IMR-90 (cell line): ENCODE results near the gene CFAP69. TPM values are rescaled to one million over a fixed set of nuclear protein-coding genes. Genes with fewer than 3 reads are reported as not detected.

ENCODE experiments used
- ATAC-seq: fragments of 200-7000 bp; cut with Tn5 transposase; 2 replicates; pipeline ENCODE4 v1.9.1; 2020; ENCODE audit warnings: low read depth, mild to moderate bottlenecking, moderate library complexity
- BruUV-seq: library from RNA; stranded (reverse); fragments of 400-500 nt; replicated peaks from 2 replicates; lab custom pipeline; 2021; lab: Mats Ljungman, UMichigan
- CTCF ChIA-PET: fragments of 300-600 bp; formaldehyde crosslinking; extraction: SDS; loops from one replicate; lab custom pipeline; 2021; ENCODE audit warnings: antibody characterized with exemption; lab: Yijun Ruan, JAX
- POLR2A ChIA-PET: fragments of 300-600 bp; sonication (Branson Sonifier 250); formaldehyde crosslinking; loops from one replicate; lab custom pipeline; 2022; ENCODE audit warnings: antibody characterized with exemption; ENCODE audit not compliant: unreplicated experiment; lab: Charles Lee
- DNase-seq: peaks from one replicate; pipeline ENCODE4 v3.0.0; 2013
- H2AFZ ChIP-seq: replicated peaks from 2 replicates; pipeline ENCODE3; 2013; ENCODE audit warnings: low read length, mild to moderate bottlenecking; ENCODE audit not compliant: poor library complexity
- H2AK5ac ChIP-seq: 2 replicates; pipeline ENCODE4 v1.6.1; 2013; ENCODE audit warnings: low read depth, low read length, inconsistent platforms
- H2AK9ac ChIP-seq: replicated peaks from 2 replicates; pipeline ENCODE3; 2013; ENCODE audit warnings: mild to moderate bottlenecking, low read depth, low read length, moderate library complexity; ENCODE audit not compliant: poor library complexity
- H2BK120ac ChIP-seq: 2 replicates; pipeline ENCODE4 v1.6.1; 2013; ENCODE audit warnings: low read depth, low read length, inconsistent platforms
- H2BK15ac ChIP-seq: 3 replicates; pipeline ENCODE4 v1.6.1; 2013; ENCODE audit warnings: low read depth, low read length, inconsistent platforms
- H2BK20ac ChIP-seq: 2 replicates; pipeline ENCODE4 v1.6.1; 2013; ENCODE audit warnings: low read depth, mild to moderate bottlenecking, inconsistent platforms, low read length, moderate library complexity
- H2BK5ac ChIP-seq: 2 replicates; pipeline ENCODE4 v1.6.1; 2013; ENCODE audit warnings: mild to moderate bottlenecking, low read depth, low read length, inconsistent platforms; ENCODE audit not compliant: poor library complexity, severe bottlenecking
- H3K14ac ChIP-seq: replicated peaks from 2 replicates; pipeline ENCODE4 v1.6.1; 2013; ENCODE audit warnings: low read depth, low read length, inconsistent platforms
- H3K18ac ChIP-seq: 2 replicates; pipeline ENCODE4 v1.6.1; 2013; ENCODE audit warnings: low read depth, low read length, control low read depth
- H3K23ac ChIP-seq: 2 replicates; pipeline ENCODE4 v1.6.1; 2013; ENCODE audit warnings: low read depth, low read length, inconsistent platforms
- H3K27ac ChIP-seq: 2 replicates; pipeline ENCODE4 v1.5.1; 2013; ENCODE audit warnings: mild to moderate bottlenecking, control low read depth, low read length; ENCODE audit not compliant: insufficient read depth
- H3K27me3 ChIP-seq: 2 replicates; pipeline ENCODE4 v1.6.1; 2013; ENCODE audit warnings: low read length; ENCODE audit not compliant: control insufficient read depth, insufficient read depth
- H3K36me3 ChIP-seq: 2 replicates; pipeline ENCODE4 v1.6.1; 2013; ENCODE audit warnings: low read length, mixed read lengths; ENCODE audit not compliant: control insufficient read depth, insufficient read depth
- H3K4ac ChIP-seq: 2 replicates; pipeline ENCODE4 v1.6.1; 2013; ENCODE audit warnings: low read depth, low read length, inconsistent platforms
- H3K4me1 ChIP-seq: 2 replicates; pipeline ENCODE4 v1.6.1; 2013; ENCODE audit warnings: low read length, mixed read lengths; ENCODE audit not compliant: control insufficient read depth, insufficient read depth
- H3K4me2 ChIP-seq: 2 replicates; pipeline ENCODE4 v1.6.1; 2013; ENCODE audit warnings: low read depth, mild to moderate bottlenecking, control low read depth, low read length, moderate library complexity
- H3K4me3 ChIP-seq: 2 replicates; pipeline ENCODE4 v1.5.1; 2013; ENCODE audit warnings: low read depth, mild to moderate bottlenecking, control low read depth, low read length, moderate library complexity; ENCODE audit not compliant: insufficient read depth
- H3K56ac ChIP-seq: 2 replicates; pipeline ENCODE4 v1.6.1; 2013; ENCODE audit warnings: low read length, inconsistent platforms; ENCODE audit not compliant: insufficient read depth; ENCODE audit errors: extremely low read depth
- H3K79me1 ChIP-seq, 2 experiments: 2 replicates each; pipeline ENCODE4 v1.6.1; 2013; ENCODE audit warnings: low read length in 2 of 2, inconsistent platforms in 1 of 2, low read depth in 1 of 2
- H3K9ac ChIP-seq: 2 replicates; pipeline ENCODE4 v1.6.1; 2013; ENCODE audit warnings: low read depth, low read length, control low read depth
- H3K9me1 ChIP-seq: 2 replicates; pipeline ENCODE4 v1.6.1; 2013; ENCODE audit warnings: low read length, inconsistent platforms; ENCODE audit not compliant: insufficient read depth
- H3K9me3 ChIP-seq: 2 replicates; pipeline ENCODE4 v1.6.1; 2013; ENCODE audit warnings: low read length; ENCODE audit not compliant: control insufficient read depth, insufficient read depth
- H4K20me1 ChIP-seq: 2 replicates; pipeline ENCODE4 v1.6.1; 2013; ENCODE audit warnings: low read length, inconsistent platforms; ENCODE audit not compliant: insufficient read depth
- H4K5ac ChIP-seq: 2 replicates; pipeline ENCODE4 v1.6.1; 2013; ENCODE audit warnings: mild to moderate bottlenecking, low read depth, low read length, control low read depth
- H4K8ac ChIP-seq, 2 experiments: 2 replicates each; pipeline ENCODE4 v1.6.1; 2013; ENCODE audit warnings: low read depth in 2 of 2, low read length in 2 of 2, control low read depth in 1 of 2, inconsistent platforms in 1 of 2
- H4K91ac ChIP-seq: 2 replicates; pipeline ENCODE4 v1.6.1; 2013; ENCODE audit warnings: low read depth, low read length, inconsistent platforms; ENCODE audit not compliant: insufficient read depth
- CEBPB ChIP-seq: IDR thresholded peaks from 2 replicates; pipeline ENCODE4 v1.6.1; 2012; ENCODE audit warnings: low read depth, low read length, improper control_type of control experiment
- MAFK ChIP-seq: IDR thresholded peaks from 2 replicates; pipeline ENCODE4 v1.6.1; 2012; ENCODE audit warnings: low read depth, low read length, improper control_type of control experiment
- MAZ ChIP-seq: IDR thresholded peaks from 2 replicates; pipeline ENCODE4 v1.6.1; 2012; ENCODE audit warnings: low read depth, mild to moderate bottlenecking, low read length, improper control_type of control experiment, moderate library complexity, borderline replicate concordance
- RAD21 ChIP-seq: IDR thresholded peaks from 2 replicates; pipeline ENCODE4 v1.6.1; 2012; ENCODE audit warnings: low read length, improper control_type of control experiment
- WGBS, 2 experiments: methylation state at CpG; one replicate each; pipeline versions ENCODE4 v1.1.5 to v1.1.7; 2013; ENCODE audit warnings: missing lambda C conversion rate in 2 of 2; ENCODE audit not compliant: insufficient read length in 1 of 2; ENCODE audit errors: extremely low coverage in 2 of 2; 5-methylcytosine and 5-hydroxymethylcytosine counted together
- dilution Hi-C: fragments of 300-500 bp; cut with HindIII; formaldehyde crosslinking; loops from one replicate; pipeline ENCODE4 v1.14.3; 2018; ENCODE audit warnings: low sequenced_read_pairs; ENCODE audit not compliant: unreplicated experiment
- in situ Hi-C: fragments of 300-500 bp; cut with MboI; formaldehyde crosslinking; loops from 3 replicates; pipeline ENCODE4 v1.14.3; 2019; ENCODE audit warnings: low sequenced_read_pairs, inconsistent platforms, mixed read lengths
- intact Hi-C: fragments of 100-400 bp; cut with micrococcal nuclease; formaldehyde crosslinking; loops from 2 replicates; pipeline ENCODE4 v1.10.0; 2022
- polyA plus RNA-seq, 3 experiments: library from polyadenylated mRNA; depleted of rRNA; stranded (reverse); fragments of >200 nt; gene quantifications; 2 replicates each; pipeline ENCODE4 v1.2.3, GENCODE V29; 2012; ENCODE audit warnings: low replicate concordance in 1 of 3
- total RNA-seq: library from RNA; depleted of rRNA; stranded (reverse); fragments of >200 nt; gene quantifications from 2 replicates; pipeline ENCODE4 v1.2.3, GENCODE V29; 2012

Gene CFAP69
- total and polyA plus RNA-seq, 2 of the 4 experiments (the other 2 are of a cell fraction): 0.72 to 0.86 TPM

GRCh38 chr7:90270431-90271178 is 25.6 kb downstream of the CFAP69 start:
- intact Hi-C loops: no loop called here
- no peak for ATAC-seq
- Histone ChIP-seq H4K5ac (no peak overlapping the region), H2AK9ac (no peak overlapping the region), H4K8ac (no peak overlapping the region), H2BK120ac (no peak overlapping the region), H3K56ac (no peak overlapping the region), H3K27me3 (no peaks in the 10 kb centered on the region), H4K91ac (no peak overlapping the region), H3K9me1 (no peaks in the 10 kb centered on the region), H3K23ac (no peak overlapping the region), H2BK15ac (no peak overlapping the region), H2BK5ac (no peak overlapping the region), H3K4me1 (no peaks in the 10 kb centered on the region), H3K27ac (no peak overlapping the region), H3K36me3 (no peaks in the 10 kb centered on the region), H3K79me1 (no peaks in the 10 kb centered on the region), H2AK5ac (no peak overlapping the region), H2AFZ (no peak overlapping the region), H3K18ac (no peak overlapping the region), H3K9ac (no peak overlapping the region), H3K4me2 (no peak overlapping the region), H3K14ac (no peak overlapping the region), H3K4ac (no peak overlapping the region), H4K20me1 (no peaks in the 10 kb centered on the region), H3K9me3 (no peaks in the 10 kb centered on the region), H2BK20ac (no peak overlapping the region), H3K4me3 (no peak overlapping the region)
- no peak for DNase-seq
- no TSS peak for BruUV-seq
- peak; percentile 90 for TF ChIP-seq MAFK
- no peak for TF ChIP-seq MAZ
- TF ChIP-seq RAD21: no peak
- no peak for TF ChIP-seq CEBPB
- WGBS, 2 experiments: no CpG with 5 or more reads among the region's 2 CpGs
- in situ Hi-C loops: no loop called here
- ChIA-PET POLR2A (no interaction called here), CTCF (no interaction called here)
- dilution Hi-C loops: no loop called here
